Measurements from ENCODE around the gene ANKLE1.
"Not testable (repeated sequence)": the region's sequence is repeated elsewhere in the genome, so short reads cannot be mapped to it uniquely, and the experiment has no call there.

DNA sequence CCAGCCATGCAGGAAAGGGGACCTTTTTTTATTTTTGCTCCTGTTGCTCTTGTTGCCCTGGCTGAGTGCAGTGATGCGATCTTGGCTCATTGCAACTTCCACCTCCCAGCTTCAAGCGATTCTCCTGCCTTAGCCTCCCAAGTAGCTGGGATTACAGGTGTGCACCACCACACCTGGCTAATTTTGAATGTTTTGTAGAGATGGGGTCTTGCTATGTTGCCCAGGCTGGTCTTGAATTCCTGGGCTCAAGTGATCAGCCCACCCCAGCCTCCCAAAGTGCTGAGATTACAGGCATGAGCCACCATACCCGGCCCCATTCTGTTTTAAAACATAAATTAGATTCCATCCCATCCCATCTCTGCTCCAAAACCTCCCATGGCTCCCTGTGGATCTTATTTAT lies 6.8 kb upstream of the ANKLE1 start:
- not testable (repeated sequence) for TF ChIP-seq EZH2 (IDR thresholded peaks at IDR 0.05; ENCODE audit: insufficient read depth, poor library complexity, severe bottlenecking); EZH2phosphoT487 (IDR thresholded peaks at IDR 0.05; ENCODE audit: insufficient read depth, low read depth)
